ENCODE data around the gene RETNLB.

GRCh38 chr3:108767253-108767652 lies 10.0 kb upstream of the RETNLB start:
- no peak for TF ChIP-seq CTCF (IDR thresholded peaks at IDR 0.05; ENCODE audit: insufficient read depth, low read depth, low read length)
- TF ChIP-seq EZH2 (IDR thresholded peaks at IDR 0.05; ENCODE audit: insufficient read depth, low read length) = no peak

Measured in astrocyte (in vitro differentiated cells and primary cell).